ENCODE results near the gene RAD51D. TPM values are rescaled to one million over a fixed set of nuclear protein-coding genes. Genes with fewer than 3 reads are reported as not detected.

The RAD51D gene
- total RNA-seq: 1.9 and 4.1 TPM in 2 replicates

GRCh38 chr17:35119370-35120165 lies at the start of gene RAD51D:
TSS of gene RAD51D (minus strand) at chr17:35119860. CDS start at chr17:35119613, 247 bp downstream.

GRCh38 chr17:35147375-35147905 lies 27.8 kb upstream of the RAD51D start, which contains the start of gene UNC45B:
TSS of gene UNC45B (plus strand) at chr17:35147817. CDS start at chr17:35148264, 447 bp downstream.

GRCh38 chr17:35141681-35142466 lies 22.2 kb upstream of the RAD51D start, which contains the start of gene NLE1:
TSS of gene NLE1 (minus strand) at chr17:35142303. CDS start at chr17:35142275, 28 bp downstream.

GRCh38 chr17:35121315-35121714 lies 1.7 kb upstream of the RAD51D start, which contains the start of gene FNDC8:
TSS of gene FNDC8 (plus strand) at chr17:35121615. CDS start at chr17:35121694, 79 bp downstream.

GRCh38 chr17:35063514-35064223 lies 56.0 kb downstream of the RAD51D start, which contains the start of gene RFFL:
TSS of gene RFFL (minus strand) at chr17:35063707. CDS start at chr17:35026553, 37,154 bp downstream.

Other genes with a start within 250 kb of the RAD51D start
- 0.64 and 0.72 TPM in 2 replicates for gene CCT6B, start 158.4 kb downstream of the RAD51D start, total RNA-seq
- gene ZNF830, start 158.3 kb downstream of the RAD51D start, total RNA-seq: 10.6 and 12.4 TPM in 2 replicates
- gene LIG3, start 139.3 kb downstream of the RAD51D start, total RNA-seq: 24.6 and 26.4 TPM in 2 replicates
- gene RFFL, start 56.2 kb downstream of the RAD51D start, total RNA-seq: 8.4 and 13.2 TPM in 2 replicates
- gene FNDC8, start 1.8 kb upstream of the RAD51D start, total RNA-seq: not detected in 2 replicates
- 32.4 and 46.7 TPM in 2 replicates for gene NLE1, start 22.4 kb upstream of the RAD51D start, total RNA-seq
- not detected in 2 replicates for gene UNC45B, start 28.0 kb upstream of the RAD51D start, total RNA-seq
- not detected in 2 replicates for gene SLC35G3, start 74.5 kb upstream of the RAD51D start, total RNA-seq
- gene SLFN5, start 123.2 kb upstream of the RAD51D start, total RNA-seq: 61.0 and 64.6 TPM in 2 replicates